ENCODE results near the gene PEX14. TPM values are rescaled to one million over a fixed set of nuclear protein-coding genes. Genes with fewer than 3 reads are reported as not detected.

Gene PEX14
- total RNA-seq, 2 donors from 2014 or later = 19.5 to 29.3 TPM

DNA sequence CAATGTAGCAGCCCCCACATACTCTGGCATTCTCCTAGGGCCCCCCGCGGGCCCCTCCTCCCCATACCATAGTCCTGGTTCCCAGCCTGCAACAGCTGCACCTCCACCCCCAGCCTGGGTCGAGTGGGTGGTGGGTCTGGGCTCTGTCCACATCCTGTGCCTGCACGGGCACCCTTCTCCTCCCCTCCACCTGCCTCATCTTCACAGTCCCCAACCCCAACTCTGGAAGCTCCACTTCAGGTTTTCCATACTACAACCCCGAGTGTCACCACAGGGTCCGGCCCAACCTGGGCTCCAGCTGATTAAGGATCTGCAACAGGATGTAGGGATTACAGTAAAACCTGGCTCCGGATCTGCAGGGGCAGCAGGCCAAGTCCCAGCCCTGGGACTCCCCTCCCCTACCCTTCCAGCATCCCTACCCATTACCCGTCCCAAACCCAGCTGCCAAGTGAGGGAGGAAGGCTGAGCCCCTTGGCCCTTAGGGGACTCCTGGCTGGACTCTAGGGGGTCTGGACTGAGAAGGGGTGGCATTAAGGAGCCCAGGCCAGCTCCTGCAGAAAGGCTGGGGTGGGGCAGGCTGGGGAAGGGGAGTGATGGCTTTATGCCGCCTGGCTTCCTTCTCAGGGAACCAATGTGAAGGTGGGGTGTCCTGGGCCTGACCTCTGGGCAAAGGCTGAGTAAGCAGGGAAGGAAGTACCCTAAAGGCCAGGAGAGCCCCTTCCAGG, 204.9 kb downstream of the PEX14 start:
- no peak overlapping the region for H3K4me3 ChIP-seq
- no peaks in the 10 kb centered on the region for H3K36me3 ChIP-seq
- DNase-seq = peak; percentile 69
- peak overlapping the region in 1 of 2 donors; percentile 14 for H3K9ac ChIP-seq (ENCODE audit: low read depth in 2 of 2, low read length in 2 of 2)
- no peaks in the 10 kb centered on the region for H3K9me3 ChIP-seq
- H3K4me1 ChIP-seq = peaks cover 28% of the 10 kb centered on the region
- H3K27ac ChIP-seq = no peak overlapping the region
- H3K27me3 ChIP-seq = no peaks in the 10 kb centered on the region
- no peak for TF ChIP-seq CTCF (IDR thresholded peaks at IDR 0.05)
- intact Hi-C loops (cut with DNase I) = no loop called here

Other genes starting within 250 kb of the PEX14 start
- gene PGD, start 75.9 kb upstream of the PEX14 start, total RNA-seq = 100 to 1,000 TPM; 115 to 124 TPM
- 10 to 100 TPM; 13.2 to 26.6 TPM for gene CENPS, start 44.5 kb upstream of the PEX14 start, total RNA-seq
- gene CORT, start 24.9 kb upstream of the PEX14 start, total RNA-seq = under 1 TPM in 1 of 2 donors, not detected in 1; 0.44 TPM
- 10 to 100 TPM; 19.2 to 38.0 TPM for gene DFFA, start 2.4 kb upstream of the PEX14 start, total RNA-seq

Data from colonic mucosa (tissue), 4 donors.